Ascending aorta (tissue), 2 donors: ENCODE data around the gene OR8S1. TPM values are rescaled to one million over a fixed set of nuclear protein-coding genes. Genes with fewer than 3 reads are reported as not detected.

Experiments
- DNase-seq, 2 donors: peaks; one replicate each; pipeline ENCODE4 v3.0.0-alpha.2; 2019; ENCODE audit warnings: low spot score in 2 of 2
- H3K27ac ChIP-seq, 2 donors: fragments of 200-600 bp; sonication (generic); one replicate each; pipeline ENCODE4 v1.5.1; 2016 to 2017; ENCODE audit warnings: mild to moderate bottlenecking in 1 of 2
- H3K27me3 ChIP-seq: fragments of 200-600 bp; sonication (generic); one replicate; pipeline ENCODE4 v1.5.1; 2017
- H3K36me3 ChIP-seq, 2 donors: fragments of 200-600 bp; sonication (generic); one replicate each; pipeline ENCODE4 v1.5.1; 2016
- H3K4me1 ChIP-seq, 2 donors: fragments of 200-600 bp; sonication (generic); one replicate each; pipeline ENCODE4 v1.5.1; 2016 to 2017; ENCODE audit warnings: mild to moderate bottlenecking in 1 of 2
- H3K4me3 ChIP-seq, 2 donors: fragments of 200-600 bp; sonication (generic); one replicate each; pipeline ENCODE4 v1.5.1; 2016 to 2017; ENCODE audit warnings: mild to moderate bottlenecking in 1 of 2
- H3K9me3 ChIP-seq, 2 donors: fragments of 200-600 bp; sonication (generic); one replicate each; pipeline ENCODE4 v1.5.1; 2016
- intact Hi-C: fragments of 100-400 bp; cut with DNase I; formaldehyde crosslinking; loops from one replicate; pipeline ENCODE4 v1.15.1; 2023
- total RNA-seq: library from RNA; depleted of rRNA; stranded (reverse); fragments of >200 nt; gene quantifications from one replicate; pipeline ENCODE4 v1.1.0, GENCODE V29; 2016
- TF ChIP-seq, protein P1 (sequence below), 3 experiments: fragments of 200-600 bp in 2 of 3; fragments of 450-650 bp in 1 of 3; sonication (generic) in 2 of 3; IDR thresholded peaks; one replicate each; pipeline ENCODE4 v1.5.1; 2016 to 2019; ENCODE audit warnings: antibody characterized with exemption in 3 of 3, mild to moderate bottlenecking in 1 of 3, moderate library complexity in 1 of 3

Gene OR8S1
- total RNA-seq, 1 donor from 2014 or later: not detected

DNA sequence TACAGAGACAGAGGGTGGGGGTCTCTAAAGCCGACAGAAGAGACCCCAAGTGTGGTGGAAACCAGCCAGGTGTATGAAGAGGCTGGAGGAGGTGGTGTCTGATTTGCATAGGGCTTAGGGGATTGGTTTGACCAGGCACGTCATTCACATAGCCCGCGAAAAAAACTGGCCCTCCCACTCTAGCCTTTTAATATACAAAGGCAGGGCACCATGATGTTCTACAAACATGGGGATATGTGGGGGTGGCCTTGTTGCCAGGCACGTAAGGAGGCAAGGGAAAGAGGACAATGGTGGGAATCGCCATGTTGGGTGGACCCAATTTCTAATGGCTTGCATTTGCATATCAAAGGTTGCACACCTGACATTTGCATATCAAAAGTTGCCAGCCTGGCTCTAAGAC lies 31.2 kb downstream of the OR8S1 start:
- no peaks in the 10 kb centered on the region for H3K4me1 ChIP-seq
- intact Hi-C loops: no loop called here
- TF ChIP-seq, protein P1, sequence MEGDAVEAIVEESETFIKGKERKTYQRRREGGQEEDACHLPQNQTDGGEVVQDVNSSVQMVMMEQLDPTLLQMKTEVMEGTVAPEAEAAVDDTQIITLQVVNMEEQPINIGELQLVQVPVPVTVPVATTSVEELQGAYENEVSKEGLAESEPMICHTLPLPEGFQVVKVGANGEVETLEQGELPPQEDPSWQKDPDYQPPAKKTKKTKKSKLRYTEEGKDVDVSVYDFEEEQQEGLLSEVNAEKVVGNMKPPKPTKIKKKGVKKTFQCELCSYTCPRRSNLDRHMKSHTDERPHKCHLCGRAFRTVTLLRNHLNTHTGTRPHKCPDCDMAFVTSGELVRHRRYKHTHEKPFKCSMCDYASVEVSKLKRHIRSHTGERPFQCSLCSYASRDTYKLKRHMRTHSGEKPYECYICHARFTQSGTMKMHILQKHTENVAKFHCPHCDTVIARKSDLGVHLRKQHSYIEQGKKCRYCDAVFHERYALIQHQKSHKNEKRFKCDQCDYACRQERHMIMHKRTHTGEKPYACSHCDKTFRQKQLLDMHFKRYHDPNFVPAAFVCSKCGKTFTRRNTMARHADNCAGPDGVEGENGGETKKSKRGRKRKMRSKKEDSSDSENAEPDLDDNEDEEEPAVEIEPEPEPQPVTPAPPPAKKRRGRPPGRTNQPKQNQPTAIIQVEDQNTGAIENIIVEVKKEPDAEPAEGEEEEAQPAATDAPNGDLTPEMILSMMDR (IDR thresholded peaks at IDR 0.05): no peak
- no peaks in the 10 kb centered on the region for H3K36me3 ChIP-seq
- DNase-seq: no peak
- no peak overlapping the region for H3K4me3 ChIP-seq
- no peaks in the 10 kb centered on the region for H3K27me3 ChIP-seq
- no peaks in the 10 kb centered on the region for H3K9me3 ChIP-seq
- H3K27ac ChIP-seq: no peak overlapping the region

DNA sequence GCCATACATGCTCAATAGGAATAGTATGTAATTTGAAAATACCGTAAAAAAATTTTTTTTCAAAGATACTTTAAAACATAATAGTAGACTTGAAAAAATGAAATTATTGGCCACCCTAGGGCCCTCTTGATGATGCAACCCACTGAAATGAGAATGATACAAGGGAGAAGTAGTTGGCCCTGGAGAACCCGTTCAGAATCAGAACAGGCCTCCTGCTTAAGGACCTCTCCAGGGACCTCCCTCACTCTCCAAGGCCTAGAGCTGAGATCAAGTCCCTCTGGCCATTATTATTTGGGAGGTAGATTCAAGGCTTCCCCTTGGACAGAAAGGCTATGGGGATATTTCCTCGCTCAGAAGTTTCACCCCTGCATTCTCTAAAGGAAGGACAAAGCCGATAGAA lies 32.5 kb downstream of the OR8S1 start:
- Histone ChIP-seq H3K4me3 (no peak overlapping the region), H3K27me3 (no peaks in the 10 kb centered on the region), H3K9me3 (no peaks in the 10 kb centered on the region), H3K4me1 (no peaks in the 10 kb centered on the region), H3K36me3 (no peaks in the 10 kb centered on the region), H3K27ac (no peak overlapping the region)
- no peak for DNase-seq
- intact Hi-C loops: no loop called here
- TF ChIP-seq, protein P1 (IDR thresholded peaks at IDR 0.05): no peak

DNA sequence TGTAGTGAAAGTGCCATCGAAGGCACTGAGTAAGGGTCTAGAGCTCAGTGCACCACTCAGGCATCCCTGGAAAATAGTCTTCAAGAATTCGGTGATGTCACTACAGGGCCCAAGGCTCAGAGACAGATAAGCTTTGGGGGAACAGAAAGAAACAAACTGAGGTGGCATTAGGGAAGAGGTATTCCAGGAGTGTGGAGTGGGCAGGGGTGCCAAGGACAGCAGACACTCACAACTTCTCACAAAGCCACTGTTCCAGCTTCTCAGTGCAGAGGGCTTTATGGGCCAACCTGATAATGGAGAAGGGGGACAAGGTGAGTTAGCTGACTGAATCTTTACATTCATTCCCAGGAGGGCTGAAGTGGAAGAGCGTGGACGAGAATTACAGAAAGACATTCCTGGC lies 42.3 kb downstream of the OR8S1 start:
- Histone ChIP-seq H3K4me3 (no peak overlapping the region), H3K4me1 (no peaks in the 10 kb centered on the region), H3K9me3 (no peaks in the 10 kb centered on the region), H3K36me3 (no peaks in the 10 kb centered on the region), H3K27me3 (no peaks in the 10 kb centered on the region), H3K27ac (no peak overlapping the region)
- DNase-seq: no peak
- TF ChIP-seq, protein P1 (IDR thresholded peaks at IDR 0.05): no peak
- intact Hi-C loops: no loop called here

DNA sequence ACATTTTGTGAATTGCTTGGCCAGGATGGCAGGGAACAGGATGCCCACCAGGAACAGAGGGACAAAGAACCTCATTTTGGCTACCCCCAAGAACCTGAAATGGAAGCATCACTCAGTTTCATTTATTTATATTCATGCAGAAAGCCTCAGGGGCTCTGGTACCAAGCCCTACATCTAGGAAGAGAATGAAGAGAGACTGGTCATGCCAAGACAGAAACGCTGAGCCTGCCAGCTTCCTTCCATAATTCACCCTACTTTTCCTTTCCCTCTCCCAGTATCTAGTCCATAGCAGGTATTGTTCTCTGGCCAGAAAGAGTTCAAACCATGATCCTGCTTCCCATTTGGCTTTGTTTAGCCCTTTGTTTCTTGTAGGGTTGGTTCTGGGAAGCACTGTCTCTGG lies 44.5 kb downstream of the OR8S1 start, which contains the start of gene LALBA:
TSS of gene LALBA (minus strand) at position 101 of the 400 bp plus-strand sequence. CDS start at position 75, 26 bp downstream.
- intact Hi-C loops: no loop called here
- H3K4me1 ChIP-seq: no peaks in the 10 kb centered on the region
- no peak within 1 kb of the TSS for H3K4me3 ChIP-seq
- no peak within 1 kb of the TSS for H3K27ac ChIP-seq
- no peaks in the 10 kb centered on the region for H3K36me3 ChIP-seq
- TF ChIP-seq, protein P1 (IDR thresholded peaks at IDR 0.05): no peak
- H3K9me3 ChIP-seq: no peaks in the 10 kb centered on the region
- no peaks in the 10 kb centered on the region for H3K27me3 ChIP-seq
- no peak for DNase-seq

DNA sequence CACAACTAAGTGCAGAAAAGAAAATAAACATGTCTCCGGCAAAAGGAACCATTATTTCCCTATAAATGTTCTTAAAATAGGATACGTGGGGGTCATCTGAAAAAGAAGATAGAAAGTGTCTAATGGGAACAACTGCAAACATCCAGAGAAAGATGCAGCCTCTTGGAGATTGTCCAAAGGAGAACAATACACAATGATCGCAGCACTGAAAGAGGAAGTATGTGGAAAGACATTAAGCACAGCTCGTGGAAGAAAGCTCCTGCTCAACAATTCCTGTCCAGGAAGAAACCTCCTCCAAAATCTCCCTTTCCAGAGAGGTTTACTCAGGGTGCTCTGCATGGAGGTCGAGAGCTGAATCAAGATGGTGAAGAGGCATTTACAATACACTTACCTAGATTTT lies 46.9 kb downstream of the OR8S1 start:
- H3K27ac ChIP-seq: no peak overlapping the region
- TF ChIP-seq, protein P1 (IDR thresholded peaks at IDR 0.05): no peak
- no peaks in the 10 kb centered on the region for H3K27me3 ChIP-seq
- intact Hi-C loops: no loop called here
- no peak for DNase-seq
- H3K36me3 ChIP-seq: no peaks in the 10 kb centered on the region
- no peaks in the 10 kb centered on the region for H3K4me1 ChIP-seq
- no peak overlapping the region for H3K4me3 ChIP-seq
- H3K9me3 ChIP-seq: no peaks in the 10 kb centered on the region

Other genes with a start within 250 kb of the OR8S1 start
- 10.9 TPM for gene ZNF641, start 174.7 kb upstream of the OR8S1 start, total RNA-seq
- not detected for gene ANP32D, start 53.1 kb upstream of the OR8S1 start, total RNA-seq
- not detected for gene C12orf54, start 43.1 kb upstream of the OR8S1 start, total RNA-seq
- gene LALBA, start 44.4 kb downstream of the OR8S1 start, total RNA-seq: not detected
- gene KANSL2, start 156.6 kb downstream of the OR8S1 start, total RNA-seq: 30.1 TPM
- gene CCNT1, start 191.1 kb downstream of the OR8S1 start, total RNA-seq: 28.0 TPM